GM21717 (cell line): ENCODE data around the gene SYTL2.
A peak's percentile ranks its signal among the peaks of the same experiment; 100 is the strongest.
"Not testable (repeated sequence)": the region's sequence is repeated elsewhere in the genome, so short reads cannot be mapped to it uniquely, and the experiment has no call there.

Source experiments
- ATAC-seq: cut with Tn5 transposase; IDR thresholded peaks from one replicate; pipeline ENCODE4 v1.9.1; 2021; ENCODE audit warnings: mild to moderate bottlenecking, moderate library complexity; ENCODE audit not compliant: unreplicated experiment

SYTL2 gene

GRCh38 chr11:85699957-85700741 is 110.8 kb downstream of the SYTL2 start:
- peak; percentile 88 for ATAC-seq

GRCh38 chr11:85698195-85698594 is 112.7 kb downstream of the SYTL2 start:
- ATAC-seq = no peak

- ATAC-seq = peak; percentile 47
These were observed 113.2 kb downstream of the SYTL2 start for GRCh38 chr11:85697747-85698146.

- ATAC-seq = no peak
These were observed 115.4 kb downstream of the SYTL2 start for GRCh38 chr11:85695546-85695945.

- ATAC-seq = no peak
These were observed 116.5 kb downstream of the SYTL2 start for GRCh38 chr11:85694385-85694980.

GRCh38 chr11:85685820-85686459 is 125.0 kb downstream of the SYTL2 start, which contains the start of gene CCDC89:
Gene CCDC89, minus strand, starts transcription at chr11:85686195. Its CDS starts 65 bp downstream, at chr11:85686130.
- no peak for ATAC-seq

GRCh38 chr11:85685125-85685819 is 125.7 kb downstream of the SYTL2 start:
- no peak for ATAC-seq

- ATAC-seq = peak; percentile 86
These were observed 128.3 kb downstream of the SYTL2 start for GRCh38 chr11:85682330-85683305.

GRCh38 chr11:85680897-85681296 is 130.0 kb downstream of the SYTL2 start:
- no peak for ATAC-seq

- ATAC-seq = no peak
These were observed 131.4 kb downstream of the SYTL2 start for GRCh38 chr11:85679576-85679975.

- ATAC-seq = no peak
These were observed 137.5 kb downstream of the SYTL2 start for GRCh38 chr11:85673393-85673792.

GRCh38 chr11:85672105-85672902 is 138.6 kb downstream of the SYTL2 start:
- ATAC-seq = no peak

GRCh38 chr11:85670949-85671663 is 139.8 kb downstream of the SYTL2 start:
- ATAC-seq = not testable (repeated sequence)

GRCh38 chr11:85668157-85668556 is 142.8 kb downstream of the SYTL2 start:
- no peak for ATAC-seq

- no peak for ATAC-seq
These were observed 144.3 kb downstream of the SYTL2 start for GRCh38 chr11:85666687-85667086.

- ATAC-seq = no peak
These were observed 145.2 kb downstream of the SYTL2 start for GRCh38 chr11:85665733-85666132.

- peak; percentile 91 for ATAC-seq
These were observed 146.1 kb downstream of the SYTL2 start, which contains the start of gene CREBZF for GRCh38 chr11:85664615-85665481. Gene CREBZF, minus strand, starts transcription at chr11:85665129. Its CDS starts 254 bp downstream, at chr11:85664875.
